NT2/D1 (cell line): ENCODE measurements around the gene SIRT2.

ENCODE experiments used
- DNase-seq: peaks from one replicate; pipeline ENCODE4 v3.0.0-alpha.2; 2011; ENCODE audit warnings: low read depth, low spot score
- H3K27me3 ChIP-seq: 2 replicates; pipeline ENCODE4 v1.6.0; 2011; ENCODE audit warnings: mild to moderate bottlenecking; ENCODE audit not compliant: insufficient read length, insufficient read depth
- H3K36me3 ChIP-seq: 2 replicates; pipeline ENCODE4 v1.6.1; 2011; ENCODE audit warnings: mild to moderate bottlenecking, low read length, mixed read lengths; ENCODE audit not compliant: insufficient read depth, insufficient read length
- H3K4me1 ChIP-seq: 2 replicates; pipeline ENCODE4 v1.5.1; 2011; ENCODE audit not compliant: insufficient read depth, insufficient read length
- H3K4me3 ChIP-seq: 2 replicates; pipeline ENCODE4 v1.5.1; 2011; ENCODE audit warnings: low read depth; ENCODE audit not compliant: insufficient read length
- H3K9ac ChIP-seq: 2 replicates; pipeline ENCODE4 v1.6.0; 2011; ENCODE audit warnings: low read depth; ENCODE audit not compliant: insufficient read length
- H3K9me3 ChIP-seq: 2 replicates; pipeline ENCODE4 v1.5.1; 2011; ENCODE audit warnings: mild to moderate bottlenecking, low read length; ENCODE audit not compliant: insufficient read depth
- SUZ12 ChIP-seq: IDR thresholded peaks from 2 replicates; pipeline ENCODE4 v1.6.1; 2011; ENCODE audit not compliant: insufficient read length, insufficient read depth; ENCODE audit errors: extremely low read depth
- YY1 ChIP-seq: IDR thresholded peaks from 2 replicates; pipeline ENCODE4 v1.6.1; 2011; ENCODE audit not compliant: insufficient read length, insufficient read depth
- ZNF274 ChIP-seq: IDR thresholded peaks from 2 replicates; pipeline ENCODE4 v1.6.1; 2011; ENCODE audit warnings: mild to moderate bottlenecking, low read depth, low read length

Gene SIRT2

DNA sequence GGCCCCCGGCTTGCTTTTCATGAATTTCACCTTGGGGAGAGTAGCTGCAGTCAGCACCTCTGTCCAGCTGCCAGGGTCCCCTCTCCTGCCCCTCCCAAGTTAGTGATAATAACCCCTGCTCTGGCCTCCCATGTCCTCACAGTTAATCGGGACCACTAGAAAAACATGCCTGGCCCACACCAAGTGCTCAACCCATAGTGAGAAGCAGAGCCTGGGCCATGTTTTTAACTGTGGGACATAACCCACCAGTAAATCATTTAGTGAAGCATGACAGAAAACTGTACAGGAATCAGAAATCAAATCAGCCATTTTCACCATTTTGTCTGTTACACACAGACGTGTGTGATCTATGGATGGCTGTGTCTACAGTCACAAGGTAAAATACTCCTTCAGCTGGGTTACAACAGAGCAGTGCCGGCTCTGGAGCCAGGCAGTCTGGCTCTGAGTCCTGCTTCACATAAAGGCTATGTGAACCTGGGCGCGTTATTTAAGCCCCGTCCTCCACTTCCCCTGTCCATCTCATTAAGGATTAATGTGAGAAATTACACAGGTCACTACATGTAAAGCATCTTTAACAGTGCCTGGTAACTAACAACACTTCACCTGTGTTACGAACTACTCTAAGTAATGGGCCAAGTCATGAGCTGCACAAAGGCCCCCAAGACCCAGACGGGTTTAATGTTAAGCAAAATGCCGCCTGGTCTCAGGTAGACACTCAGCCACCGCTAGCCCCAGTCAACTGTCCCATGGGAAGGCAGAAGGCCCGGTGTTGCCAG, 60.2 kb downstream of the SIRT2 start:
- no peak overlapping the region for H3K4me3 ChIP-seq
- no peak overlapping the region for H3K9ac ChIP-seq
- no peak for TF ChIP-seq SUZ12
- TF ChIP-seq YY1 = no peak
- TF ChIP-seq ZNF274 = no peak
- no peaks in the 10 kb centered on the region for H3K9me3 ChIP-seq
- H3K27me3 ChIP-seq = no peaks in the 10 kb centered on the region
- DNase-seq = no peak
- H3K4me1 ChIP-seq = peaks cover 11% of the 10 kb centered on the region
- peaks cover 88% of the 10 kb centered on the region for H3K36me3 ChIP-seq

DNA sequence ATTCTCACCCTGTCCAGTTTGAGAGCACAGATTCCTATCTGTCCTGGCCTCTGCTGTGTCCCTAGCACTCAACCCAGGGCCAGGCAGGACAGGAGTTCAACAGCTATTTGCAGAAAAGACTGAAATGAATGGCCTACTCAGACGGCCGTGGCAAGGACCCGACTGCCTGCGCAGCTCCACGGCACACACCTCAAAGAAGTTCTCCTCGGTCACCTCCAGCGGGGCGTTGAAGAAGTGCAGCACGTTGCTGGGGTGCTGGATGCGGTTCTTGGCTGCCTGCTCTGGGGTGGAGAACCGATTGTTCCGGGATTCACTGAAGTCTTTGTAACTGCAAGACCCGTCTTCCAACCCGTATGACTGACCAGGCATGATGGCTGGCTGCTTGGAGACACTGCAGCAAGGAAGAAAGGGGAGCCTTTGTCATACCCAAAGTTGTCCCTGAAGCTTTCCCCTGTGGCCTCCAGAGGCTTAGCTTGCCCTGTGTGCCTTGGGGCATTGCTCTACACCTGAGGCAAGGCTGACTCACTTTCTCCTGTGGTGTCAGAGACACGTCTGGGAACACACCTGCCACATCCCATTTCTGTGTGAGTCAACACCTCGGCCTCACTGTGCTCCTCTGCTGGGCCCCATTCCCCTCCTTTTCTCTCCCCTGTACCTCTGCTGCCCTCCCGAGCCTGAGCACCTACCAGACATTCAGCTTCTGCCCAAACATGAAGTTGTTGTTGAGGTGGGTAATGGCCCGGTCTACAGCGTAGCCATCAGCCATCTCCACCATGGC, 61.0 kb downstream of the SIRT2 start:
- H3K4me1 ChIP-seq = peaks cover 11% of the 10 kb centered on the region
- no peaks in the 10 kb centered on the region for H3K9me3 ChIP-seq
- peaks cover 80% of the 10 kb centered on the region for H3K36me3 ChIP-seq
- H3K9ac ChIP-seq = peak overlapping the region; percentile 28
- DNase-seq = no peak
- TF ChIP-seq YY1 (no peak), ZNF274 (no peak), SUZ12 (no peak)
- H3K4me3 ChIP-seq = no peak overlapping the region
- no peaks in the 10 kb centered on the region for H3K27me3 ChIP-seq

DNA sequence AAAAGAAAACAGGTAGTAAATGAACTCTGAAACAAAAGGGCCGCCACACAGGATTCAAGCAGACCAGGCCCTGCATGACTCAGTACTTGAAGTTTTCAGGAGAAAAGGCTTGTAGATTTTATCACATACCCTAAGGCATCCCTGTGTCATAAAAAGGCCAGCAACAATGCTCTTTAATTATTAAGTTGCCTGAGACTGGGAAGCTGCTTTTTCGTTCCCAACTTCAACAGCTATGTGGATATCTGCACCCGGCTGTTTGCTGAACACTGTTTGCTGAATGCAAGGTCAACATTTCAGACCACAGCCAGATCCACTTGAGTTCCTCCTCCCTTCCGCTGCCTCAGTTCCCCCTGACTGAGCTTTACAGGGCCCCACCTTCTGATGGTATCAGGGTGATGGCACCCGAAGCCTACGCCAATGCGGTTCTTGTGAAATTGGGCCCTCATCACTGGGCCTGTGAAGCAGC, 61.7 kb downstream of the SIRT2 start:
- Histone ChIP-seq H3K36me3 (peaks cover 73% of the 10 kb centered on the region), H3K4me3 (no peak overlapping the region), H3K9ac (peak overlapping the region; percentile 28), H3K9me3 (no peaks in the 10 kb centered on the region), H3K27me3 (no peaks in the 10 kb centered on the region), H3K4me1 (peaks cover 7% of the 10 kb centered on the region)
- DNase-seq = no peak
- TF ChIP-seq YY1 (no peak), ZNF274 (no peak), SUZ12 (no peak)

DNA sequence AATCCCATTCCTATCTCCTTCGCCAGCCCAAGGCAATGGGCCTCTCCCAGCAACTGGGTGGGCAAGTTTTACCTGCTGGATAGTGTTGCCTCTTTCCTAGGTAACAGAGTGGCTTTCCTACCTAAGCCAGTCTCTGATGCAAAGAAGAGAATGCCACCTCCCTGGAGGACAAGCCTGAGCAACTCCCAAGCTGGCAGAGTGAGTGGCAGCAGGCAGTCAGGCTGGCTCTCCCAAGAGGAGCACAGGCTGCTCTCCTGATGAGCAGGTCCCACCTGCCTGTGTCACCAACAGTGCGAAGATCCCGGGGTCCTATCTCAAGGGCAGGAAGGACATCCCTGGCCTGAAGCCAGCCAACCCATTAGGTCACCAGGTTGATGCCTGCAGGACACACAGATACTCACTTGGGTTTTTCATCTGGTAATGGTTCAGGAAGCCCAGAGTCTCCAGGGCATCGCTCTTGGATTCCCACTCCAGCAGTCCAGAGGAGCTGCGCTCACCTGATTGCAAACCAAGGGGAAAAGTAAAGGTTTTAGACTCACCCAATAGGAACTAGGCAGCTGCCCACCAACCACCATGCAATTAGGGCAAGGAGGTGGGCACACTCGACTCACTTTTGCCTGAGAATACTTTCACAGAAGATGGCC, 62.3 kb downstream of the SIRT2 start:
- Histone ChIP-seq H3K4me1 (peaks cover 5% of the 10 kb centered on the region), H3K4me3 (no peak overlapping the region), H3K27me3 (no peaks in the 10 kb centered on the region), H3K36me3 (peaks cover 67% of the 10 kb centered on the region), H3K9me3 (no peaks in the 10 kb centered on the region), H3K9ac (no peak overlapping the region)
- no peak for TF ChIP-seq SUZ12
- TF ChIP-seq YY1 = no peak
- TF ChIP-seq ZNF274 = no peak
- no peak for DNase-seq

DNA sequence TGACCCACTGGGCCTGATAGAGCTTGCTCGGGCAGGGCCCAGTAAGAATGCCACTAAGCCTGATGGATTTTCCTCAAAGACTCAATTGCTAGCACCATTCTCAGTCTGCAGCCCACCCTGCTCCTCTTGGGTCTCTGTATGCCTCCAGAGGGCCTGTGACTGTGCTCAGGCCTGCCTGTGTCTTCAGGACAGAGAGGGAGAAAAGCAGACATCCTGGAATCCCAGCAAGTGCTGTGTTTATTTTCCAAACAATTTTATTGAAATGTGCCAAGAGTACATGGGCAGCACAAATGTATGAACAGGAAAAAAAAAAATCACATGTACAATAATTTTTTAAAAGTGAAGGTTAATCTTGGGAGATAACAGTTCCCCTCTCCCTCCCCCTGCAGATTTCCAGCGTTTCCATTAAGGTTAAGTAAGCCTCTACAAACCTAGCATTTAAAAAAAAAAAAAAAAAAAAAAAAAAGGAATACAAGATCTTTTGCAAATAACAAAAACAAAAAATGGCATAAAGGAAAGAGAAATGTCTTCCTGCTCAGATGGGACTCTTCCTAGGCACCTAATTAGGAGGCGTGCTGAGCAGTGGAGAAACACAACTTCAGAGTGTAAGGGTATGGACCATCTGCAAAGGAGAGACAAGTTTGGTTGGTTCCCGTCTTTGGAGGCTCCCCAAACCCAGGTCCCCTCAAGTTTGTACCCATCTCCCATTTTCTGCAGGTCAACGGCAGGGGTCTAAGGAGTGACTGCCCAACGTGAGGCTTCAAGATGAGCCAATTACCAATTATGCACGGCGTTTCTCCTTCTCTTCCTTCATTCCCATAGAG, 63.0 kb downstream of the SIRT2 start:
- DNase-seq = no peak
- no peak for TF ChIP-seq ZNF274
- no peak for TF ChIP-seq SUZ12
- no peak for TF ChIP-seq YY1
- Histone ChIP-seq H3K9me3 (no peaks in the 10 kb centered on the region), H3K27me3 (no peaks in the 10 kb centered on the region), H3K9ac (no peak overlapping the region), H3K4me1 (peaks cover 5% of the 10 kb centered on the region), H3K36me3 (peaks cover 60% of the 10 kb centered on the region), H3K4me3 (no peak overlapping the region)

DNA sequence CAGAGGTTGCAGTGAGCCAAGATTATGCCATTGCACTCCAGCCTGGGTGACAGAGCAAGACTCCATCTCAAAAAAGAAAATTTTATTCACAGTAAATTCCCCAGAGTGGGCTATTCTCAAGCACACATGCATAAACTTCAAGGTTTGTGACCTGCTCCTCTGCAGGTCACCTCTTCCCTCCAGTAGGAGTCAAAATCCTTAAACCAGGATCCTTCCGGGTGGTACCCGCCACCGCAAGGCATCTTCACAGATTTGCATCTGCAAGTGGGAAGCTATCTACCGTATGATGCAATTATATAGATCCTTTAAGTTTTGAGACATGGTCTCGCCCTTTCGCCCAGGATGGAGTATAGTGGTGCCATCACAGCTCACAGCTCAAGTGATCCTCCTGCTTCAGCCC, 64.8 kb downstream of the SIRT2 start:
- no peak for DNase-seq
- TF ChIP-seq YY1 = no peak
- no peak for TF ChIP-seq ZNF274
- no peak for TF ChIP-seq SUZ12
- Histone ChIP-seq H3K27me3 (no peaks in the 10 kb centered on the region), H3K4me3 (no peak overlapping the region), H3K4me1 (peaks cover 5% of the 10 kb centered on the region), H3K9ac (no peak overlapping the region), H3K9me3 (no peaks in the 10 kb centered on the region), H3K36me3 (peaks cover 52% of the 10 kb centered on the region)
